ENCODE data around the gene TSPAN4.

TSPAN4 gene

DNA sequence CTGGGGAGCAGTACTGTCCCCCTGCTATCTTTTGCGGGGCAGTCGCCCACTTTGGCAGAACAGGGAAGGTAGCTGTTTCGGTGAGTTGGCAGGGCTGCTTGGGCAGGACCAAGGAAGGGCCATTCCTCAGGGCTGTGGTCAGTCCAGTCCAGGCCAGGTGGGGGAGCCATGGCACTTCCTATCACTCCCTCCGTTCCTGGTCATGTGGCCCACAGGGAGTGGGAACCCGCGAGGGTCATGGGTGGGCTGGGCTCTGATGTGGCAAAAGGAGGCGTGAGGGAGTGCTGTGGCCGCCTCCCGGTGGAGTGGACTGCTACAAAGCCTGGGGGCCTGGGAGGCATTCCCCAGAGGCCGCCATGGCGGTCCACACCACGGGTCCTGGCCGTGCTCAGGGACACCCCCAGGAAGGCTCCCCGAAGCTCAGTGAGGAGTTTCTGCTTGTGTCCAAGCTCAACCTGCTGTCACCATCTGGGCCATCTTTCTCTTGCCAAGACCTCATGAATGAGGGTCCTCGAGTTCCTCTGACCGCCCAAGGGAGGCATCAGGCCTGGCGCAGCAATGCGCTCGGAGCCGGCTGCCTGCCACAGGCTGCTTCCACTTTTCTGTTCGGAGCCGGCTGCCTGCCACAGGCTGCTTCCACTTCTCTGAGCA, 56.0 kb downstream of the TSPAN4 start:
- no peak for ATAC-seq
- Mint-ChIP-seq H3K9me3 (no peaks in the 10 kb centered on the region), H3K27ac (no peak overlapping the region)

DNA sequence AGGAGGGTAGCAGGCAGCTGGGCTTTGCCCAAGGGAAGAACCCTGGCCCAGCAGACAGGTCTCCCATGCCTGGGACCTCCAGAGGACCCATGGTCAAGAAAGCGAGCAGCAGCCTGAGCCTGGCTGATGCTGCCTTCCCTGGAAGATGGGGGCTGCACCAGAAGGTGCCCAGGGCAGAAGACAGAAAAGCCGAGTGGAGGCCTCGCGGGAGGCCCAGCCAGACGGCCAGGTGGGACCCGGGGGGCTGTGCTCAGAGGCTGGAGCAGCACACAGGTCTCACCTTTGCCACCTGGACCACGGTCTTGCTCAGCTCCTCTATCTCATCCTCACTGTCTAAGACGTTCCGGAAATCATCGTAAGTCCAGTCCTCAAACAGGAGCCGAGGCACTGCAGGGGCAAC, 57.1 kb downstream of the TSPAN4 start:
- Mint-ChIP-seq H3K36me3 (peaks cover 58% of the 10 kb centered on the region), H3K4me3 (no peak overlapping the region)

More for the DNA sequence above, 56.0 kb downstream of the TSPAN4 start:
- Mint-ChIP-seq H3K27me3 (no peaks in the 10 kb centered on the region), H3K36me3 (peaks cover 48% of the 10 kb centered on the region), H3K4me1 (no peaks in the 10 kb centered on the region), H3K4me3 (no peak overlapping the region)

DNA sequence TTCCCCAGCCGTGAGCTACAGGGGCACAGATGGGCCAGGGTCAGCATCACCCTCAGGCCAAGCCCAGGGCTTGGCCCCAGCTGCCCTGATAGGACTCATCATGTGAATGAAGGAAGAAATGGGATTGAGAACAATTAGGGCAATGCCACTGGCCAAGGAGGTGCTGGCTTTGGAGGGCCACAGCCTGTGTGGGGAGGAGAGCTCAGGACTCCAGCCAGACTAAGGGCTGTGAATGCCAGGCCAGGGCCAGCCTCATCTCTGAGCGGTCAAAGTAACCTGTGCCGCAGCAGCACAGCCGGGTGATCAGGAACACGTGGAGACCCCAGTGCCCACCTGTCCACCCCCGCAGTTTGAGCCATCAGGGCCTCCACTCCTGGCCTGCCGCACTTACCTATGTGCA, 57.9 kb downstream of the TSPAN4 start:
- Mint-ChIP-seq H3K4me3 (no peak overlapping the region), H3K27ac (no peak overlapping the region), H3K27me3 (no peaks in the 10 kb centered on the region), H3K9me3 (no peaks in the 10 kb centered on the region), H3K4me1 (no peaks in the 10 kb centered on the region), H3K36me3 (peaks cover 61% of the 10 kb centered on the region)
- ATAC-seq, result no peak

More for the DNA sequence above, 57.1 kb downstream of the TSPAN4 start:
- Mint-ChIP-seq H3K9me3 (no peaks in the 10 kb centered on the region), H3K4me1 (no peaks in the 10 kb centered on the region), H3K27me3 (no peaks in the 10 kb centered on the region), H3K27ac (no peak overlapping the region)
- ATAC-seq, result no peak

DNA sequence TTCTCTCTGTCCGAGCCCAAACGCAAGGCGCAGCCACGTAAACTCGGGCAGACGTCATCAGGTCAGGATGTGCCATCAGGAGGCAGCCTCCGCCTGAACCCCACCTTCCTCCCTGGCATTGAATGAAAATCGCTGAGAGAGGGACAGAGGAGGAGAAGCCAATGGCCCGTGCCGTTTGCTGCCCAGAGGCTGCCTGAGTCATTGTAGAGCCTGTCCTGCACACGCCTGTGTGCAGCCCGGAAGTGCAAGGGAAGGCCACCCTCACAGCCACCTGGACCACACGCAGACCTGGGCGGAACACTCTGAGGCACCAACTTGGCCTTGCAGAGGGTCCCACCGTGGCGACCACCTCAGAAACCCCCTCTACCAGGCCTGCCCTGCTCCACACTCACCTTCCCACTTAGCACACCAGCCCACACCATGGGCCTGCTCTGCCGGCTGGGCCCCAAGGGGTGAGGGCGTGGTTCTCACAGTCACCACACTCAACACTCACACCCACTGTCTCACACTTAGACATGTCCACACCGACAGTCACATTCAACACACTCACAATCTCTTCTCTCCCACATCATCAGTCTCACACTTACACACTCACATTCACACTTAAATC, 58.9 kb downstream of the TSPAN4 start:
- H3K27me3 Mint-ChIP-seq, result no peaks in the 10 kb centered on the region
- peaks cover 61% of the 10 kb centered on the region for H3K36me3 Mint-ChIP-seq
- H3K9me3 Mint-ChIP-seq, result no peaks in the 10 kb centered on the region
- no peaks in the 10 kb centered on the region for H3K4me1 Mint-ChIP-seq
- no peak overlapping the region for H3K27ac Mint-ChIP-seq
- ATAC-seq, result no peak
- no peak overlapping the region for H3K4me3 Mint-ChIP-seq

DNA sequence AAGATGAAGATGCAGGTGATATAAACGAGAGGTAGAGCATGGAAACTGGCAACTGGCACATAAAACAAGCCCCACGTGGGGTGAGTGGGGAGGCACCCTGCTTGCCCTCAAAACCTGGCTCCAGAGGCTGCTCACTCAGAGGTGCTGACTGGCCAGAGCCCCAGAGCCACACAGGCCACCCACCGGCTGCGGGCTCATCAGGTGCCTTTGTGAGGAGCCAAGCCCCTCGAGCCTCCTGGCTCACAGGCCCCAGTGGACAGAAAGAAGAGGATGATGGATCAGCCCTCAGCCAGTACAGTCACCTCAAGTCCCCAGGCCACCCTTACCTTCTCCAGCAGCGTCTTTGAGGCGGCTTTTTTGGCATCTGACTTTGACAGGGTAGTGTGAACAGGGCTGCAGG, 61.7 kb downstream of the TSPAN4 start:
- no peak for ATAC-seq
- Mint-ChIP-seq H3K4me1 (peaks cover 23% of the 10 kb centered on the region), H3K36me3 (peaks cover 58% of the 10 kb centered on the region), H3K27me3 (no peaks in the 10 kb centered on the region), H3K4me3 (no peak overlapping the region), H3K27ac (no peak overlapping the region), H3K9me3 (no peaks in the 10 kb centered on the region)

DNA sequence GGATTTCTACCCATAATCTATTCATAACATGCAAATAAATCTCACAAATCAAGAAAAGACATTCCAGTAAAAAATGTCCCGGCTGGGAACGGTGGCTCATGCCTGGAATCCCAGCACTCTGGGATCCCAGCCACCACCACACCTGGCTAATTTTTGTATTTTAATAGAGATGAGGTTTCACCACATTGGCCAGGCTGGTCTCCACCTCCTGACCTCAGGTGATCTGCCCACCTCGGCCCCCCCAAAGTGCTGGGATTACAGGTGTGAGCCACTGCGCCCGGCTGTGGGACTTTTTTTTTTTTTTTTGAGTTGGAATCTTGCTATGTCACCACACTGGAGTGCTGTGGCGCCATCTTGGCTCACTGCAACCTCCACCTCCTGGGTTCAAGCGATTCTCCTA, 63.3 kb downstream of the TSPAN4 start:
- Mint-ChIP-seq H3K27me3 (no peaks in the 10 kb centered on the region), H3K9me3 (no peaks in the 10 kb centered on the region), H3K36me3 (peaks cover 44% of the 10 kb centered on the region), H3K4me1 (peaks cover 26% of the 10 kb centered on the region), H3K27ac (no peak overlapping the region), H3K4me3 (no peak overlapping the region)
- ATAC-seq, result no peak

DNA sequence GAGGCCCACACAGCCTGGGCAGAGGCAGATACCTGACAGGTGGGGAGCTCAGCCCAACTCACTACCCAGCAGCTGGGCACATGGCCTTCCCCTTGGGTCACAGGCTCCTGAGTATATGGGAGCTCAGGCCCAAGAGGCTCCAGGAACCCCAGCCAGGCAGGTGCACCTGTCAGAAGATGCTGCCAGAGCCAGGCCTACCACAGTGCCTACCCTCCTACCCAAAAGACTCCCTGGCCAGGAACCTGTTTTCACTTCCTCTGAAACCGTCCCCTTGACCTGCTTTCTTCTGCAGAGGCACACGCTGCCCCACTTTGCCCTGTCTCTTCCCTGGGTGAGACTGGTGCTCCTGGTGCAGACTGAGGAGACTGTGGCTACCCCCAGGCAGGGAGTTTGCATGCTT, 65.0 kb downstream of the TSPAN4 start:
- peaks cover 27% of the 10 kb centered on the region for H3K36me3 Mint-ChIP-seq
- no peaks in the 10 kb centered on the region for H3K27me3 Mint-ChIP-seq
- no peaks in the 10 kb centered on the region for H3K9me3 Mint-ChIP-seq
- peak overlapping the region; percentile 71 for H3K27ac Mint-ChIP-seq
- peak overlapping the region; percentile 8 for H3K4me3 Mint-ChIP-seq
- H3K4me1 Mint-ChIP-seq, result peaks cover 33% of the 10 kb centered on the region
- peak; percentile 50 for ATAC-seq

DNA sequence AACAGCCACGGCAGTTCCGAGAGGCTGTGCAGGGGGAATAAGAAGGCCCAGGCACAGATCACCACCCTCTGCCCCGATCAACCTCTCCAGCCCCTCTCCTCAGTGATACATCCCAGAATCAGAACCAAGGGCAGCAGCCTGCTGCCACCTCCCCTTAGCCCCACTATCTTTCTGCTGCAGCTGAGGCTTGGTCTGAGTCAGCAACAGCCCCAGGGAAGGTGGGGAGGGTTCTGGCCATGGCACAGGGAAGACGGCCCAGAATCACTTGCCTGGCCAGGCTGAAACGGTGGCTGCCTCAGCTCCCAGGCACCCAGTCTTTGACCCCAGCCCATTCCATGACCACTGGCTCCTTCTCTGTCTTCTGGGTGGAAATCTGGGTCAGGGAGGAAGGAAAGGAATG, 65.6 kb downstream of the TSPAN4 start:
- Mint-ChIP-seq H3K27ac (peak overlapping the region; percentile 71), H3K4me3 (peak overlapping the region; percentile 8), H3K4me1 (peaks cover 33% of the 10 kb centered on the region), H3K36me3 (peaks cover 20% of the 10 kb centered on the region), H3K27me3 (no peaks in the 10 kb centered on the region), H3K9me3 (no peaks in the 10 kb centered on the region)
- no peak for ATAC-seq

DNA sequence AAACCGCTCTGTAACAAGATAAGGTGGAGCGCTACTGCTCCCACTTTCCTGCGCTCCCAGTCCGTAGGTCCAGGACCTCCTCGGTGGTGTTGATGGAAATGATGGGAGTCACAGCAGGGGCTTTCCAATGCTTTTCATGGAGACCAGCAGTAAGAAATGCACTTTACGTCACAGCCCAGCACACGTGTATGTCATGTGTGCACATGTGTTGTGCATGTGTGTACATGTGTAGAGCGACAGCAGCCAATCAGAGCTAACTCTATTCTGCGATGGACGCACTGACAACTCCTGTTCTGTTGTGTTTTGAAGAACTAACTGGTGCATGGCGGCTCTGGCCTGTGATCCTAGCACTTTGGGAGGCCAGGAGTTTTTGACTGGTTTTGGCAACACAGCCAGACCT, 66.8 kb downstream of the TSPAN4 start:
- H3K27me3 Mint-ChIP-seq, result no peaks in the 10 kb centered on the region
- peaks cover 33% of the 10 kb centered on the region for H3K4me1 Mint-ChIP-seq
- H3K27ac Mint-ChIP-seq, result peak overlapping the region; percentile 71
- H3K9me3 Mint-ChIP-seq, result no peaks in the 10 kb centered on the region
- peak overlapping the region; percentile 96 for H3K4me3 Mint-ChIP-seq
- peaks cover 9% of the 10 kb centered on the region for H3K36me3 Mint-ChIP-seq
- no peak for ATAC-seq

DNA sequence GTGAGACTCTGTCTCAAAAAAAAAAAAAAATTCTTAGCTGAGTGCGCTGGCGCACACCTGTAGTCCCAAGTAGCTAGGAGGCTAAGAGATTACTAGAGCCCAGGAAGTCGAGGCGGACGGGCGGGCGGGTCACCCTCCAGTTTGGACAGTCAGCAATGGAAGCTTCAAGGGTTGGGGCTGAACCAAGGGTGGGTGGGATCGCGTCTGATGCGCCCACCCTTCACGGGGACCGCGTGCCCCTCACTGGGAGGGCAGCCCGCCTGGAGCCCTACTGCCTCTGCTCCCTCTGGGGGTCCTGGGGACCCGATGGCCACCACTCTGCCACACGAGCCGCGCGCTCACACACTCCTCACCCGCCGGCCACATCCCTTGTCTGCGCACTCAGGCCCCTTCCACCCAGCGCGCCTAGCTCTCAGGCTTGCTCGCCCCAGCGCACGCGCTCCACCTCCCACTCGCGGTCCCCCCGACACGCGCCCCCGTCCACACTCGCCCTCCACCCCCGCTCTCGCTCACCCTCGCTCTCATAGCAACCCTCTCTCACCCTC, 67.5 kb downstream of the TSPAN4 start:
- Mint-ChIP-seq H3K27ac (peak overlapping the region; percentile 86), H3K27me3 (no peaks in the 10 kb centered on the region), H3K36me3 (peaks cover 3% of the 10 kb centered on the region), H3K4me1 (peaks cover 33% of the 10 kb centered on the region), H3K9me3 (no peaks in the 10 kb centered on the region), H3K4me3 (peak overlapping the region; percentile 96)
- ATAC-seq, result peak; percentile 58

DNA sequence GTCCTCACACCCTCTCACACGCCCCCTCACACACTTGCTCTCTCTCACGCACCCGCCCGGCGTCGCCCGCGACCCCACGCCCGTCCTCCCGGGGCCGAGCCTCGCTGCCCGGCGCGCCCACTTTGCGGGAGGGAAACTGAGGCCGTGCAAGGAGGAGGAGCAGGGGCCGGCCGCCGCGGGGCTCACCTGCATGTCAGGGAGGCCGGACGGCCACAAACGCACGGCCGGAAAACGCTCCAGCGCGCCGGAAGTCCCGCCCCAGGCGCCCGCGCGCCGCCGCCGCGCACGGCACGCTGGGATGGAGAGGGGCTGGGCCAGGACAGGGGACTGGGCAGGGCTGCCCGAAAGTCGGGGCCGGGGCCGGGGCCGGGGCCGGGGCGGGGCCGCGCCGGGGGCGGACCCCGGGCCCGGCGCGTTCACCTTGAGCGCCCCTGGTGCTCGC, 68.0 kb downstream of the TSPAN4 start, which contains the start of gene CHID1:
Gene CHID1 (minus strand): TSS at position 222 of the 442 bp plus-strand sequence. CDS start 5,994 bp downstream, outside the sequence.
- peak within 1 kb of the TSS; percentile 96 for H3K4me3 Mint-ChIP-seq
- H3K4me1 Mint-ChIP-seq, result peaks cover 33% of the 10 kb centered on the region
- no peaks in the 10 kb centered on the region for H3K27me3 Mint-ChIP-seq
- ATAC-seq, result peak; percentile 97
- H3K27ac Mint-ChIP-seq, result peak within 1 kb of the TSS; percentile 86
- peaks cover 3% of the 10 kb centered on the region for H3K36me3 Mint-ChIP-seq
- H3K9me3 Mint-ChIP-seq, result no peaks in the 10 kb centered on the region

DNA sequence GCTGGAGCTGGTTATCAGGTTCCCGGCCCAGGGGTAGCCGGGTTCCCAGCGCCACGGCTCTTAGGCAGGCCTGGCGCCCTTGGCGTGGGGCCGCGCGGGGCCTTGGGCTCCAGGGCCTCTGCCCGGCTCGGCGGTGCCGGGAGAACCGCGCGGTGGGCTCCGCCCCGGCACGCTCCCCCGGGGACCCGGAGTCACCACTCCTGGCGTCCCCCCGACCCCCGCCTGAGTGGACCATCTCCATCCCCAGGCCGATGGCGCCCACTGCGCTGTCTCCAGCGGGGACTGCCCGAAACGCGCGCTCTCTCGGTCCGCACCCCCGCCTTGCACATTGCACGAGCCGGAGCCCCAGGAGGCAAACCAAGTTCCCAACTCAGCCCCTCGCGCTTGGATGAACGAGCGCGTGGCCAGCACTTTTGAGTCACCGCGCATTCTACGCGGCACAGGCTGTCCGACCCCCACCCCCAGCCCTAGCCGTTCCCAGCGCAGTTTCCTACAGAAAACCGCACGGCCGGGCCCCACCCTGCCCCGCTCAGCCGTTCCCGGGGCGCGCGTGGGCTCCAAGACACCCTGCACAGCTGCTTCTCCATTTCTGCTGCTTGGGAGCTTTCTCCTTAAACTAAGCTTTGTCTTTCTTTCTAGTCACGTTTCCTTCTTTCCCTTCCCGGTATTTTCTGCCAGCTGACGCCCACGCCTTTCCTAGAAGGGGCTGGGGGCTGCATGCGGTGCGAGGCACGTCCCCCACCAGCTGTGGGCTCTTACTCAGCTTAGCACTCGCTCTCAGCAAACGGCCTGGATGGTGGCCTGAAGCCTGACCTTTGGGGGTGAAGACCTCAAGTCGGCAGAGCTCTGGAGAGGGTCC, 68.6 kb downstream of the TSPAN4 start:
- peaks cover 33% of the 10 kb centered on the region for H3K4me1 Mint-ChIP-seq
- H3K9me3 Mint-ChIP-seq, result no peaks in the 10 kb centered on the region

DNA sequence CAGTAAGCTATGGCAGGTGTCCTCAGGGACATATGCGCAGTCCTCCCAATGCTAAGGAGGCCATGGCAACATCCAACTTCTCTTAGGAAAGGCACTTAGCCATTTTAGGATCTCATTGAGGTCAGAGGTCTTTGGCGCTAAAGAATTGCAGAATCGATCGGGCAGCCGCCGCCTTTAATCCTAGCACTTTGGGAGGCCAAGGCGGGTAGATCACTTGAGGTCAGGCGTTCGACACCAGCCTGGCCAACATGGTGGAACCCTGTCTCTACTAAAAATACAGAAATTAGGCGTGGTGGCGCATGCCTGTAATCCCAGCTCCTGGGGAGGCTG, 69.2 kb downstream of the TSPAN4 start:
- Mint-ChIP-seq H3K27ac (peak overlapping the region; percentile 86), H3K27me3 (no peaks in the 10 kb centered on the region), H3K4me1 (peaks cover 33% of the 10 kb centered on the region), H3K9me3 (no peaks in the 10 kb centered on the region), H3K4me3 (peak overlapping the region; percentile 93), H3K36me3 (peaks cover 3% of the 10 kb centered on the region)
- ATAC-seq, result no peak

More for the DNA sequence above, 68.6 kb downstream of the TSPAN4 start:
- Mint-ChIP-seq H3K36me3 (peaks cover 3% of the 10 kb centered on the region), H3K4me3 (peak overlapping the region; percentile 93), H3K27ac (peak overlapping the region; percentile 86), H3K27me3 (no peaks in the 10 kb centered on the region)
- ATAC-seq, result peak; percentile 61

DNA sequence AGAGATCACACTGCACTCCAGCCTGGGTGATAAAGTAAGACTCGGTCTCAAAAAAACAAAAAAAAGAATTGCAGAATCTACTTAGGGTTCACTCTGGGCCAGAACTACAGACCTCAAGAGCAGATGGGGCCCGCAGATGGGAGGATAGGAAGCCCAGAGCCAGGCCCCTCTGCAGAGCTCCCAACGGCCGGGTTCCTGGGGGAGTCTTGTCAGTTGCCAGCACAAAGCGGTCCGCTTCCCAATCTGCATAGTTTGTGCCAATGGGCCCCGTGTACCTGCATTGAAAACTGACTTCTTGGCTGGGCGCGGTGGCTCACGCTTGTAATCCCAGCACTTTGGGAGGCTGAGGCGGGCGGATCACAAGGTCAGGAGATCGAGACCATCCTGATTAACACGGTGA, 69.6 kb downstream of the TSPAN4 start:
- H3K27me3 Mint-ChIP-seq, result no peaks in the 10 kb centered on the region
- peaks cover 3% of the 10 kb centered on the region for H3K36me3 Mint-ChIP-seq
- H3K4me3 Mint-ChIP-seq, result no peak overlapping the region
- H3K9me3 Mint-ChIP-seq, result no peaks in the 10 kb centered on the region
- ATAC-seq, result no peak
- H3K4me1 Mint-ChIP-seq, result peaks cover 31% of the 10 kb centered on the region
- no peak overlapping the region for H3K27ac Mint-ChIP-seq

DNA sequence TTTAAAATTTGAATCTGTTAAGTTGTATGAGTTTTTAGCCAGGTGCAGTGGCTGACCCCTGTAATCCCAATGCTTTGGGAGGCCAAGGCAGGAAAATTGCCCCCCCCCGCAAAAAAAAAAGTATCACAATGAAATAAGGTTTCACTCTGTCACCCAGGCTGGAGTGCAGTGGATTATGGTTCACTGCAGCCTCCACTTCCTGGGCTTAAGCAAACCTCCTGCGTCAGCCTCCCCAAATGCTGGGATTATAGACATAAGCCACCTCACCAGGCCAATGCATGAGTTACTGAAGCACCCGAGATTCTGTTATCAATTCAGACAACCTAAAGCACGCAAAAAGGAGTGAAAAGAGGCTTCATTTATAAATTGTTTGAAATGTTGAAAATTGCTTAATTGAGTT, 70.4 kb downstream of the TSPAN4 start:
- H3K9me3 Mint-ChIP-seq, result no peaks in the 10 kb centered on the region
- H3K27ac Mint-ChIP-seq, result no peak overlapping the region
- H3K27me3 Mint-ChIP-seq, result no peaks in the 10 kb centered on the region
- no peak overlapping the region for H3K4me3 Mint-ChIP-seq
- ATAC-seq, result no peak
- H3K36me3 Mint-ChIP-seq, result no peaks in the 10 kb centered on the region
- H3K4me1 Mint-ChIP-seq, result peaks cover 23% of the 10 kb centered on the region
